Activated CD4-positive, CD25-positive, alpha-beta regulatory T cell treated with anti-CD3 and anti-CD28 coated beads, Interleukin-2, amount 50 U/mL, for 72 hours (primary cell): ENCODE measurements around the gene MYOD1.

ENCODE experiments used
- DNase-seq: peaks from one replicate; pipeline ENCODE4 v3.0.0; 2021

Gene MYOD1

GRCh38 chr11:17751558-17751957 lies 32.2 kb downstream of the MYOD1 start:
- no peak for DNase-seq

GRCh38 chr11:17752144-17752543 lies 32.8 kb downstream of the MYOD1 start:
- DNase-seq: no peak

GRCh38 chr11:17753153-17753552 lies 33.8 kb downstream of the MYOD1 start:
- no peak for DNase-seq

- DNase-seq: no peak
Measured at GRCh38 chr11:17753641-17754040, 34.3 kb downstream of the MYOD1 start.

GRCh38 chr11:17755891-17756290 lies 36.5 kb downstream of the MYOD1 start:
- no peak for DNase-seq

- DNase-seq: no peak
Measured at GRCh38 chr11:17760102-17761029, 41.0 kb downstream of the MYOD1 start.

GRCh38 chr11:17762309-17762974 lies 43.1 kb downstream of the MYOD1 start:
- DNase-seq: no peak

- no peak for DNase-seq
Measured at GRCh38 chr11:17763244-17763643, 43.9 kb downstream of the MYOD1 start.

- no peak for DNase-seq
Measured at GRCh38 chr11:17763703-17764102, 44.3 kb downstream of the MYOD1 start.

- DNase-seq: no peak
Measured at GRCh38 chr11:17764446-17765218, 45.3 kb downstream of the MYOD1 start.

GRCh38 chr11:17765356-17766072 lies 46.1 kb downstream of the MYOD1 start:
- no peak for DNase-seq

- DNase-seq: no peak
Measured at GRCh38 chr11:17766073-17766359, 46.6 kb downstream of the MYOD1 start.

GRCh38 chr11:17766590-17766989 lies 47.2 kb downstream of the MYOD1 start:
- DNase-seq: no peak

- no peak for DNase-seq
Measured at GRCh38 chr11:17767301-17767885, 48.0 kb downstream of the MYOD1 start.

GRCh38 chr11:17767914-17768313 lies 48.5 kb downstream of the MYOD1 start:
- no peak for DNase-seq

- no peak for DNase-seq
Measured at GRCh38 chr11:17768547-17768946, 49.2 kb downstream of the MYOD1 start.

GRCh38 chr11:17769218-17769617 lies 49.8 kb downstream of the MYOD1 start:
- DNase-seq: no peak

GRCh38 chr11:17770048-17770652 lies 50.8 kb downstream of the MYOD1 start:
- no peak for DNase-seq

- no peak for DNase-seq
Measured at GRCh38 chr11:17770917-17771316, 51.5 kb downstream of the MYOD1 start.

- DNase-seq: no peak
Measured at GRCh38 chr11:17771415-17771814, 52.0 kb downstream of the MYOD1 start.
